ENCODE data around the gene CBFA2T3. TPM values are rescaled to one million over a fixed set of nuclear protein-coding genes. Genes with fewer than 3 reads are reported as not detected.

Gene CBFA2T3
- polyA plus RNA-seq, 1 experiment: not detected

GRCh38 chr16:88993946-88994600 is 17.1 kb upstream of the CBFA2T3 start:
- H3K36me3 ChIP-seq (ENCODE audit: control insufficient read depth, insufficient read depth, low read length): no peaks in the 10 kb centered on the region
- POLR2A ChIA-PET: no interaction called here
- no peak overlapping the region for H3K4me3 ChIP-seq (ENCODE audit: low read depth, low read length)
- no peak for TF ChIP-seq CTCF (IDR thresholded peaks at IDR 0.05; ENCODE audit: insufficient read depth, low read depth, low read length)
- CTCF ChIA-PET: interaction anchor here (0.6 kb wide), 1 partner anchor 8 kb away, joined by 3 read pairs; no protein-coding TSS in a partner anchor
- no peak for DNase-seq (ENCODE audit: low read depth)
- H3K27me3 ChIP-seq (ENCODE audit: control insufficient read depth, insufficient read depth, low read length): peaks cover 6% of the 10 kb centered on the region

GRCh38 chr16:88993166-88993761 is 16.3 kb upstream of the CBFA2T3 start:
- no peak for DNase-seq (ENCODE audit: low read depth)
- H3K27me3 ChIP-seq (ENCODE audit: control insufficient read depth, insufficient read depth, low read length): peaks cover 6% of the 10 kb centered on the region
- H3K4me3 ChIP-seq (ENCODE audit: low read depth, low read length): no peak overlapping the region
- ChIA-PET POLR2A (no interaction called here), CTCF (no interaction called here)
- no peak for TF ChIP-seq CTCF (IDR thresholded peaks at IDR 0.05; ENCODE audit: insufficient read depth, low read depth, low read length)
- H3K36me3 ChIP-seq (ENCODE audit: control insufficient read depth, insufficient read depth, low read length): no peaks in the 10 kb centered on the region

- CTCF ChIA-PET: no interaction called here
- peaks cover 8% of the 10 kb centered on the region for H3K27me3 ChIP-seq (ENCODE audit: control insufficient read depth, insufficient read depth, low read length)
Measured at GRCh38 chr16:88992351-88993165, 15.6 kb upstream of the CBFA2T3 start.

GRCh38 chr16:88991813-88992350 is 14.9 kb upstream of the CBFA2T3 start:
- no peaks in the 10 kb centered on the region for H3K36me3 ChIP-seq (ENCODE audit: control insufficient read depth, insufficient read depth, low read length)
- peaks cover 9% of the 10 kb centered on the region for H3K27me3 ChIP-seq (ENCODE audit: control insufficient read depth, insufficient read depth, low read length)
- DNase-seq (ENCODE audit: low read depth): no peak
- POLR2A ChIA-PET: no interaction called here
- TF ChIP-seq CTCF (IDR thresholded peaks at IDR 0.05; ENCODE audit: insufficient read depth, low read depth, low read length): no peak
- no peak overlapping the region for H3K4me3 ChIP-seq (ENCODE audit: low read depth, low read length)
- CTCF ChIA-PET: no interaction called here

More at GRCh38 chr16:88992351-88993165, 15.6 kb upstream of the CBFA2T3 start:
- H3K36me3 ChIP-seq (ENCODE audit: control insufficient read depth, insufficient read depth, low read length): no peaks in the 10 kb centered on the region
- POLR2A ChIA-PET: no interaction called here
- DNase-seq (ENCODE audit: low read depth): no peak
- no peak overlapping the region for H3K4me3 ChIP-seq (ENCODE audit: low read depth, low read length)
- TF ChIP-seq CTCF (IDR thresholded peaks at IDR 0.05; ENCODE audit: insufficient read depth, low read depth, low read length): no peak

All from BJ (cell line).